WERI-Rb-1 (cell line): ENCODE measurements around the gene PLA2G2C.
A peak's percentile ranks its signal among the peaks of the same experiment; 100 is the strongest.
"Not testable (repeated sequence)": the region's sequence is repeated elsewhere in the genome, so short reads cannot be mapped to it uniquely, and the experiment has no call there.

Experiments used
- DNase-seq: peaks from one replicate; pipeline ENCODE4 v3.0.0-alpha.2; 2020
- H3K27ac ChIP-seq: fragments of 250-450 bp; sonication (Bioruptor Pico); 2 replicates; pipeline ENCODE4 v1.5.1; 2020; ENCODE audit warnings: mild to moderate bottlenecking, moderate library complexity
- H3K27me3 ChIP-seq: fragments of 250-450 bp; sonication (Bioruptor Pico); 2 replicates; pipeline ENCODE4 v1.5.1; 2021; ENCODE audit warnings: mild to moderate bottlenecking, low read depth, moderate library complexity; ENCODE audit not compliant: insufficient read depth, severe bottlenecking
- H3K36me3 ChIP-seq: fragments of 250-450 bp; sonication (Bioruptor Pico); 2 replicates; pipeline ENCODE4 v1.5.1; 2020; ENCODE audit warnings: mild to moderate bottlenecking, moderate library complexity
- H3K4me3 ChIP-seq: 2 replicates; pipeline ENCODE4 v1.5.1; 2011; ENCODE audit warnings: low read depth, mild to moderate bottlenecking, control low read depth, low read length
- H3K9me3 ChIP-seq: fragments of 250-450 bp; sonication (Bioruptor Pico); 2 replicates; pipeline ENCODE4 v1.5.1; 2021; ENCODE audit warnings: mild to moderate bottlenecking, moderate library complexity; ENCODE audit not compliant: severe bottlenecking
- TF ChIP-seq, protein P1 (sequence below): IDR thresholded peaks from 2 replicates; pipeline ENCODE4 v1.5.1; 2011; ENCODE audit warnings: low read depth, mild to moderate bottlenecking, control low read depth, inconsistent platforms, low read length

PLA2G2C gene

GRCh38 chr1:20220036-20220435 is 33.7 kb upstream of the PLA2G2C start:
- Histone ChIP-seq H3K9me3 (peaks cover 3% of the 10 kb centered on the region), H3K27me3 (peaks cover 67% of the 10 kb centered on the region), H3K36me3 (no peaks in the 10 kb centered on the region), H3K4me3 (no peak overlapping the region), H3K27ac (no peak overlapping the region)
- TF ChIP-seq, protein P1, sequence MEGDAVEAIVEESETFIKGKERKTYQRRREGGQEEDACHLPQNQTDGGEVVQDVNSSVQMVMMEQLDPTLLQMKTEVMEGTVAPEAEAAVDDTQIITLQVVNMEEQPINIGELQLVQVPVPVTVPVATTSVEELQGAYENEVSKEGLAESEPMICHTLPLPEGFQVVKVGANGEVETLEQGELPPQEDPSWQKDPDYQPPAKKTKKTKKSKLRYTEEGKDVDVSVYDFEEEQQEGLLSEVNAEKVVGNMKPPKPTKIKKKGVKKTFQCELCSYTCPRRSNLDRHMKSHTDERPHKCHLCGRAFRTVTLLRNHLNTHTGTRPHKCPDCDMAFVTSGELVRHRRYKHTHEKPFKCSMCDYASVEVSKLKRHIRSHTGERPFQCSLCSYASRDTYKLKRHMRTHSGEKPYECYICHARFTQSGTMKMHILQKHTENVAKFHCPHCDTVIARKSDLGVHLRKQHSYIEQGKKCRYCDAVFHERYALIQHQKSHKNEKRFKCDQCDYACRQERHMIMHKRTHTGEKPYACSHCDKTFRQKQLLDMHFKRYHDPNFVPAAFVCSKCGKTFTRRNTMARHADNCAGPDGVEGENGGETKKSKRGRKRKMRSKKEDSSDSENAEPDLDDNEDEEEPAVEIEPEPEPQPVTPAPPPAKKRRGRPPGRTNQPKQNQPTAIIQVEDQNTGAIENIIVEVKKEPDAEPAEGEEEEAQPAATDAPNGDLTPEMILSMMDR, result no peak
- no peak for DNase-seq

- H3K27me3 ChIP-seq, result peaks cover 63% of the 10 kb centered on the region
- H3K9me3 ChIP-seq, H3K36me3 ChIP-seq, DNase-seq, H3K27ac ChIP-seq, H3K4me3 ChIP-seq: not testable (repeated sequence)
Observed at GRCh38 chr1:20219053-20219452, 32.7 kb upstream of the PLA2G2C start.

- DNase-seq, result peak; percentile 34
- Histone ChIP-seq H3K27ac (no peak overlapping the region), H3K9me3 (peaks cover 3% of the 10 kb centered on the region), H3K4me3 (no peak overlapping the region), H3K36me3 (no peaks in the 10 kb centered on the region), H3K27me3 (peaks cover 56% of the 10 kb centered on the region)
- TF ChIP-seq, protein P1, result peak; percentile 57
Observed at GRCh38 chr1:20216574-20216973, 30.3 kb upstream of the PLA2G2C start.

- H3K4me3 ChIP-seq, result no peak overlapping the region
- TF ChIP-seq, protein P1, result no peak
- H3K27me3 ChIP-seq, result peaks cover 55% of the 10 kb centered on the region
- no peak for DNase-seq
- no peak overlapping the region for H3K27ac ChIP-seq
- H3K36me3 ChIP-seq, result no peaks in the 10 kb centered on the region
- H3K9me3 ChIP-seq, result peaks cover 3% of the 10 kb centered on the region
Observed at GRCh38 chr1:20215716-20216115, 29.4 kb upstream of the PLA2G2C start.

DNA sequence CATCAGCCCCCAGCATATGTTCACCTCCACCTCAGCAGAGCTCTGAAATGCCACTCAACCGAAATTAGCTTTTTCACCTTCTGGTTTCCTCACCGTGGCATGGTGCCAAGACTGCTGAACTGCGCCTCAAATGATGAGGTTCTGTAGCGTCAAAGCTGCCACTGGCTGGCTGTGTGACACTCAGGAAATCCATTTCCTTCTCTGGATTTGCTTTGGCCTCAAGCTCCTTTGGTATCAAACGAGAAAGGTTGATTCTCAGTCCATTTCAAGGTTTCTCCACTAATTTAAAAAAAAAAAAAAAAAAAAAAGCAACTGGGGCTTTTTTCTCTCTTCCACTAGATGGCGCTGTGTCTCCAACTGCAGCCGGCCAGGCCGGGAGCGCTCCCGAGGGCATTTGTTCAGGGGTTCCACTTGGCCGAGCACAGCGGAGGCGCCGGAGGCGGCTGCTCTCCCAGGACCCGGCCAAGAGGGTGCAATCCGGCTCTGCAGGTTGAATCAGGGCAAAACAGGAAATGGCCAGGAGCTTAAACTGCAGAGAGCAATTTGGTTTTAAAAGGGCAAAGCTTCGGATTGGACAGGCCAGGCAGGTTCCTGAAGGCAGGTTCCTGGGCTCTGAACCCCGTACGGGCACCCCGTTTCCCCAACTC is 26.5 kb upstream of the PLA2G2C start:
- Histone ChIP-seq H3K4me3 (no peak overlapping the region), H3K27me3 (peaks cover 37% of the 10 kb centered on the region), H3K9me3 (peaks cover 3% of the 10 kb centered on the region), H3K27ac (no peak overlapping the region), H3K36me3 (no peaks in the 10 kb centered on the region)
- peak; percentile 91 for DNase-seq
- TF ChIP-seq, protein P1, result peak; percentile 60

GRCh38 chr1:20212085-20212684 is 25.9 kb upstream of the PLA2G2C start:
- no peak for DNase-seq
- TF ChIP-seq, protein P1, result no peak
- peaks cover 3% of the 10 kb centered on the region for H3K9me3 ChIP-seq
- no peaks in the 10 kb centered on the region for H3K36me3 ChIP-seq
- H3K4me3 ChIP-seq, result no peak overlapping the region
- no peak overlapping the region for H3K27ac ChIP-seq
- peaks cover 38% of the 10 kb centered on the region for H3K27me3 ChIP-seq
